Lung (tissue), 12 donors: ENCODE data around the gene KIDINS220. TPM values are rescaled to one million over a fixed set of nuclear protein-coding genes. Genes with fewer than 3 reads are reported as not detected.

Experiments used
- ATAC-seq: fragments of 200-7000 bp; cut with Tn5 transposase; one replicate; pipeline ENCODE4 v1.9.1; 2020; ENCODE audit warnings: moderate number of reproducible peaks; ENCODE audit not compliant: insufficient read depth, low FRiP score
- DNase-seq, 3 donors: peaks; one replicate each; pipeline ENCODE4 v3.0.0-alpha.2; 2013 to 2017
- H3K27ac ChIP-seq, 2 donors: one replicate each; pipeline ENCODE4 v1.5.1; 2013; ENCODE audit warnings: mild to moderate bottlenecking in 2 of 2, moderate library complexity in 2 of 2, control low read depth in 1 of 2, inconsistent platforms in 1 of 2, low read depth in 1 of 2, low read length in 1 of 2
- H3K27me3 ChIP-seq, 3 donors: one replicate each; pipeline ENCODE4 v1.5.1; 2013; ENCODE audit warnings: low read length in 2 of 3; ENCODE audit not compliant: control insufficient read depth in 3 of 3, insufficient read depth in 3 of 3
- H3K36me3 ChIP-seq, 4 donors: one replicate each; pipeline ENCODE4 v1.5.1; 2013; ENCODE audit warnings: low read length in 4 of 4, mild to moderate bottlenecking in 1 of 4, moderate library complexity in 1 of 4; ENCODE audit not compliant: control insufficient read depth in 4 of 4, insufficient read depth in 4 of 4
- H3K4me1 ChIP-seq, 5 donors: one replicate each; pipeline ENCODE4 v1.5.1; 2013; ENCODE audit warnings: low read length in 5 of 5, mild to moderate bottlenecking in 2 of 5, moderate library complexity in 1 of 5; ENCODE audit not compliant: control insufficient read depth in 5 of 5, insufficient read depth in 5 of 5
- H3K4me3 ChIP-seq: one replicate; pipeline ENCODE4 v1.5.1; 2013; ENCODE audit warnings: mild to moderate bottlenecking, control low read depth, moderate library complexity
- H3K9ac ChIP-seq, 2 donors: one replicate each; pipeline ENCODE4 v1.5.1; 2013; ENCODE audit warnings: low read length in 2 of 2, control low read depth in 1 of 2; ENCODE audit not compliant: insufficient read depth in 1 of 2
- H3K9me3 ChIP-seq, 4 donors: one replicate each; pipeline ENCODE4 v1.5.1; 2013; ENCODE audit warnings: low read length in 3 of 4, mild to moderate bottlenecking in 1 of 4, moderate library complexity in 1 of 4; ENCODE audit not compliant: control insufficient read depth in 4 of 4, insufficient read depth in 3 of 4
- CTCF ChIP-seq: IDR thresholded peaks from 2 replicates; pipeline ENCODE4 v1.5.1; 2012; ENCODE audit warnings: mild to moderate bottlenecking; ENCODE audit errors: control extremely low read depth, extremely low read depth
- WGBS, 2 donors: extraction: QIAGEN DNeasy Blood & Tissue Kit; methylation state at CpG; one replicate each; pipeline ENCODE4 v1.1.7; 2013; 5-methylcytosine and 5-hydroxymethylcytosine counted together
- polyA plus RNA-seq, 2 donors: library from polyadenylated mRNA; stranded (reverse); fragments of 200-250 nt; gene quantifications; one replicate each; pipeline ENCODE4 v1.2.1, GENCODE V29; 2013
- total RNA-seq, 2 donors: library from RNA; depleted of rRNA in 1 of 2; stranded (reverse); fragments of >200 nt in 1 of 2; gene quantifications; one replicate each; pipeline ENCODE4 v1.2.1, GENCODE V29; 2014 to 2021
- donor health status: control.
- donor health status: control.
- donor health status: Bipolar disorder and iron deficiency.
- donor health status: healthy.
- donor health status: DM: yes; HTN: yes; CAD: no.

Gene KIDINS220
- total and polyA plus RNA-seq, 4 donors = 16.2 to 211 (median 36.4) TPM

- TF ChIP-seq CTCF = no peak
- ATAC-seq = no peak
- Histone ChIP-seq H3K9me3 (no peaks in the 10 kb centered on the region), H3K27me3 (no peaks in the 10 kb centered on the region), H3K27ac (no peak overlapping the region), H3K36me3 (no peaks in the 10 kb centered on the region), H3K9ac (no peak overlapping the region), H3K4me3 (no peak overlapping the region), H3K4me1 (peaks cover 0 to 9% (median 0%) of the 10 kb centered on the region in 5 donors)
- 85 to 90% methylated on average over 10 of the region's 10 CpGs for WGBS, 2 donors
- no peak for DNase-seq
Observed at GRCh38 chr2:8851811-8852560, 14.6 kb upstream of the KIDINS220 start.

GRCh38 chr2:8850845-8851487 is 13.6 kb upstream of the KIDINS220 start:
- no peak overlapping the region for H3K4me3 ChIP-seq
- 91% methylated on average over 8 of the region's 8 CpGs for WGBS, 2 donors
- ATAC-seq (no peak), DNase-seq (peak in 2 of 3 donors; percentile 16 to 33)
- no peaks in the 10 kb centered on the region for H3K27me3 ChIP-seq
- no peak overlapping the region for H3K9ac ChIP-seq
- no peaks in the 10 kb centered on the region for H3K36me3 ChIP-seq
- TF ChIP-seq CTCF = no peak
- H3K9me3 ChIP-seq = no peaks in the 10 kb centered on the region
- no peak overlapping the region for H3K27ac ChIP-seq
- peaks cover 0 to 9% (median 0%) of the 10 kb centered on the region in 5 donors for H3K4me1 ChIP-seq

- Histone ChIP-seq H3K4me3 (no peak overlapping the region), H3K36me3 (no peaks in the 10 kb centered on the region), H3K4me1 (peaks cover 0 to 9% (median 0%) of the 10 kb centered on the region in 5 donors), H3K9me3 (no peaks in the 10 kb centered on the region), H3K9ac (no peak overlapping the region), H3K27me3 (no peaks in the 10 kb centered on the region), H3K27ac (no peak overlapping the region)
- no peak for TF ChIP-seq CTCF
- ATAC-seq (no peak), DNase-seq (peak in 1 of 3 donors; percentile 23)
- 50 to 68% methylated on average over 4 of the region's 4 CpGs for WGBS, 2 donors
Observed at GRCh38 chr2:8849327-8849726, 11.9 kb upstream of the KIDINS220 start.
